Pancreas (tissue), 10 donors: ENCODE results near the gene EXOSC1. TPM values are rescaled to one million over a fixed set of nuclear protein-coding genes. Genes with fewer than 3 reads are reported as not detected.
"Not testable (repeated sequence)": the region's sequence is repeated elsewhere in the genome, so short reads cannot be mapped to it uniquely, and the experiment has no call there.

Experiments
- ATAC-seq, 4 donors: fragments of 200-7000 bp; cut with Tn5 transposase; one replicate each; pipeline versions ENCODE4 v1.8.0 to v1.9.1; 2020; ENCODE audit warnings: mild to moderate bottlenecking in 4 of 4, moderate library complexity in 4 of 4
- DNase-seq, 6 donors: peaks; one replicate each; pipeline ENCODE4 v3.0.0-alpha.2; 2020
- FAIRE-seq: peaks from 2 replicates; lab custom pipeline; 2012; peaks lifted over from hg19 to GRCh38; lab: Jason Lieb, UNC
- H3K27ac ChIP-seq, 4 donors: fragments of 200-600 bp; sonication (generic); 1 replicate in 3 of 4; 2 replicates in 1 of 4; pipeline versions ENCODE4 v1.5.0 to v1.8.0; 2020
- H3K27me3 ChIP-seq, 4 donors: fragments of 200-600 bp; one replicate each; pipeline ENCODE4 v1.8.0; 2021
- H3K36me3 ChIP-seq, 3 donors: fragments of 200-600 bp; sonication (generic) in 1 of 3; one replicate each; pipeline versions ENCODE4 v1.5.0 to v1.8.0; 2020 to 2021
- H3K4me1 ChIP-seq, 3 donors: fragments of 200-600 bp; one replicate each; pipeline ENCODE4 v1.8.0; 2021
- H3K4me3 ChIP-seq, 4 donors: fragments of 200-600 bp; sonication (generic) in 2 of 4; one replicate each; pipeline versions ENCODE4 v1.5.0 to v1.8.0; 2020 to 2021
- H3K9me3 ChIP-seq, 4 donors: fragments of 200-600 bp; one replicate each; pipeline ENCODE4 v1.8.0; 2021
- WGBS, 2 donors: extraction: QIAGEN DNeasy Blood & Tissue Kit; methylation state at CpG; one replicate each; pipeline ENCODE4 v1.1.7; 2013; 5-methylcytosine and 5-hydroxymethylcytosine counted together
- intact Hi-C, 3 donors: fragments of 100-400 bp; cut with DNase I; formaldehyde crosslinking; loops; one replicate each; pipeline versions ENCODE4 v1.11.1 to v1.14.2; 2022
- polyA plus RNA-seq, 2 donors: library from polyadenylated mRNA; stranded (reverse); fragments of 200-250 nt; gene quantifications; one replicate each; pipeline ENCODE4 v1.2.3, GENCODE V29; 2013
- total RNA-seq, 6 donors: library from RNA; stranded (reverse); fragmentation: NEBNext Ultra II Directional in 4 of 6; extraction: Animal tissue kit (Norgen Biotek cat#: 25700) in 4 of 6; gene quantifications; one replicate each; pipeline versions ENCODE4 v1.2.1 to v1.2.4, GENCODE V29; 2021 to 2023
- TF ChIP-seq, protein P1 (sequence below), 4 donors: fragments of 200-600 bp; sonication (generic) in 3 of 4; IDR thresholded peaks; one replicate each; pipeline versions ENCODE4 v1.5.0 to v1.8.0; 2021; ENCODE audit warnings: antibody characterized with exemption in 4 of 4
- donor health status: healthy with polysubstance abuse.
- donor health status: DM: no; HTN: no; CAD: no; lungs with moderate emphysema.
- donor health status: DM: no; HTN: no; CAD: no.
- donor health status: control.
- donor health status: control.
- donor health status: Bipolar disorder and iron deficiency.
- donor health status: DM: yes; HTN: yes; CAD: no.
- donor health status: DM: no; HTN: no; CAD: no.
- donor health status: DM: no; HTN: no; CAD: no.
- donor health status: DM: yes; HTN: yes; CAD: no.

The EXOSC1 gene
- total and polyA plus RNA-seq, 8 donors: 13.0 to 27.6 (median 18.0) TPM

DNA sequence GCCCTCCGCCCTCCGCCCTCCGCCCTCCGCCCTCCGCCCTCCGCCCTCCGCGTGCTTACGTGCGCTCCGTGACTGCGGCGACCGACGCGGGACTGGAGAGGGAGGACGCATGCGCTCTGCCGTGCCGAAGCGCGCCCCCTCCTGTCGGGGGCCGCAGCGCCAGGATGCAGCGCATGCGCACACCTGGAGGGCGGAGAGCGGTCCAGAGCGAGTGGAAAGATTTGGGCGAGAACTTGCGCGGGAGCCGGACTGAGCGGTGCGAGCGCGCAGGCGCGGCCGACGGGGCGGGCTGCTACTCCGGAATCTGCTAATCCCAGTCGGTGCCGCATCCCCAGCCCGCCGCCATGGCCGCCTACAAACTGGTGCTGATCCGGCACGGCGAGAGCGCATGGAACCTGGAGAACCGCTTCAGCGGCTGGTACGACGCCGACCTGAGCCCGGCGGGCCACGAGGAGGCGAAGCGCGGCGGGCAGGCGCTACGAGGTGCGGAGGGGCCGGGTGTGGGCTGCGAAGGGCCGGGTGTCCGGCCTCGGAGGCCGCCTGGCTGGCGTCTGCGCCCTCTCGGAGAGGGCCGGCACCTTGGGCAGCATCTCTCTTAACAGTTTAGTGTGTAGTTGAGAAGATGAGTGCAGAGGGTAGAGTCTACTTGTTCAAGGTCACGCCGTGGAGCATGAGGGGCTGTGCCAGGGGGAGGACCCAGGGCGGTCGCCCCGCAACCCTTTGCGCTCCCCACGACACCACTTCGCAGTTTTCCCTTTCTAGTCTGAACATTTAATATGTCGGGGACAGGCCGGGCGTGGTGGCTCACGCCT is 19.6 kb downstream of the EXOSC1 start, which contains the start of gene PGAM1:
Gene PGAM1, plus strand, starts transcription at position 228 of the 812 bp plus-strand sequence. Its CDS starts 117 bp downstream, at position 345.
- no peaks in the 10 kb centered on the region for H3K9me3 ChIP-seq
- FAIRE-seq: no peak
- H3K4me1 ChIP-seq: peaks cover 8 to 17% (median 14%) of the 10 kb centered on the region in 3 donors
- H3K4me3 ChIP-seq: peak within 1 kb of the TSS; percentile 75 to 90 (median 82)
- peak within 1 kb of the TSS; percentile 53 to 92 (median 76) for H3K27ac ChIP-seq
- intact Hi-C loops: no loop called here
- peak; percentile 92 to 99 (median 97) for DNase-seq
- H3K36me3 ChIP-seq: peaks cover 0 to 8% (median 2%) of the 10 kb centered on the region in 3 donors
- WGBS, 2 donors: 1 to 2% methylated on average over 70 to 86 of the region's 90 CpGs
- ATAC-seq: peak; percentile 91 to 97 (median 94)
- TF ChIP-seq, protein P1, sequence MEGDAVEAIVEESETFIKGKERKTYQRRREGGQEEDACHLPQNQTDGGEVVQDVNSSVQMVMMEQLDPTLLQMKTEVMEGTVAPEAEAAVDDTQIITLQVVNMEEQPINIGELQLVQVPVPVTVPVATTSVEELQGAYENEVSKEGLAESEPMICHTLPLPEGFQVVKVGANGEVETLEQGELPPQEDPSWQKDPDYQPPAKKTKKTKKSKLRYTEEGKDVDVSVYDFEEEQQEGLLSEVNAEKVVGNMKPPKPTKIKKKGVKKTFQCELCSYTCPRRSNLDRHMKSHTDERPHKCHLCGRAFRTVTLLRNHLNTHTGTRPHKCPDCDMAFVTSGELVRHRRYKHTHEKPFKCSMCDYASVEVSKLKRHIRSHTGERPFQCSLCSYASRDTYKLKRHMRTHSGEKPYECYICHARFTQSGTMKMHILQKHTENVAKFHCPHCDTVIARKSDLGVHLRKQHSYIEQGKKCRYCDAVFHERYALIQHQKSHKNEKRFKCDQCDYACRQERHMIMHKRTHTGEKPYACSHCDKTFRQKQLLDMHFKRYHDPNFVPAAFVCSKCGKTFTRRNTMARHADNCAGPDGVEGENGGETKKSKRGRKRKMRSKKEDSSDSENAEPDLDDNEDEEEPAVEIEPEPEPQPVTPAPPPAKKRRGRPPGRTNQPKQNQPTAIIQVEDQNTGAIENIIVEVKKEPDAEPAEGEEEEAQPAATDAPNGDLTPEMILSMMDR (IDR thresholded peaks at IDR 0.05): peak; percentile 15 to 57 (median 40)
- no peaks in the 10 kb centered on the region for H3K27me3 ChIP-seq

- ATAC-seq, H3K27ac ChIP-seq, H3K9me3 ChIP-seq, FAIRE-seq, DNase-seq, intact Hi-C loops, H3K36me3 ChIP-seq, H3K4me3 ChIP-seq, H3K27me3 ChIP-seq: not testable (repeated sequence)
- H3K4me1 ChIP-seq: peaks cover 8 to 17% (median 14%) of the 10 kb centered on the region in 3 donors
- WGBS, 2 donors: 83 to 89% methylated on average over 8 of the region's 8 CpGs
Measured at GRCh38 chr10:97423757-97424098, 22.1 kb downstream of the EXOSC1 start.

DNA sequence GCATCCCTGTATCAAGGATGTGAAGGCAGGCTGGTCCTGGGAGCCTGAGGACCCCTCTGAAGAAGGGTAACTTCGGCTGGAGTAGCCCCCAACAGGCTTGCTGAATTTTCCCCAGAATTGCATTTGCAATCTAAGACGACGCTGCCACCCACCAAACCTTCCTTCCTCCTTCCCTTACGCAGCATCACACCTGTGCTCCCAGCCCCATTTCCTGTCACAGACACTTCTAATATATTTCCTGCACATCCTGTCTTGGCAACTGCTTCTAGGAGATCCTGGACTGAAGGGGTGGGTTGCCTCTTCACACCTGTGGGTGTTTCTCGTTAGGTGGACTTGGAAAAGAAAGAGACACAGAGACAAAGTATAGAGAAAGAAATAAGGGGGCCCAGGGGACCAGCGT is 29.2 kb downstream of the EXOSC1 start:
- Histone ChIP-seq H3K27me3 (no peaks in the 10 kb centered on the region), H3K9me3 (no peaks in the 10 kb centered on the region), H3K4me1 (no peaks in the 10 kb centered on the region), H3K36me3 (no peaks in the 10 kb centered on the region), H3K4me3 (no peak overlapping the region), H3K27ac (no peak overlapping the region)
- WGBS, 2 donors: 71 to 72% methylated on average over 6 of the region's 6 CpGs
- DNase-seq (peak in 1 of 6 donors; percentile 2), FAIRE-seq (no peak), ATAC-seq (no peak)
- intact Hi-C loops: no loop called here
- TF ChIP-seq, protein P1 (IDR thresholded peaks at IDR 0.05): no peak

- no peaks in the 10 kb centered on the region for H3K36me3 ChIP-seq
- WGBS, 2 donors: 80 to 85% methylated on average over 10 of the region's 10 CpGs
- H3K27me3 ChIP-seq: no peaks in the 10 kb centered on the region
- FAIRE-seq (no peak), DNase-seq (no peak), ATAC-seq (no peak)
- H3K4me3 ChIP-seq: no peak overlapping the region
- no peak overlapping the region for H3K27ac ChIP-seq
- no peaks in the 10 kb centered on the region for H3K4me1 ChIP-seq
- H3K9me3 ChIP-seq: no peaks in the 10 kb centered on the region
- TF ChIP-seq, protein P1 (IDR thresholded peaks at IDR 0.05): no peak
- intact Hi-C loops: no loop called here
Measured at GRCh38 chr10:97412891-97413304, 32.9 kb downstream of the EXOSC1 start.

DNA sequence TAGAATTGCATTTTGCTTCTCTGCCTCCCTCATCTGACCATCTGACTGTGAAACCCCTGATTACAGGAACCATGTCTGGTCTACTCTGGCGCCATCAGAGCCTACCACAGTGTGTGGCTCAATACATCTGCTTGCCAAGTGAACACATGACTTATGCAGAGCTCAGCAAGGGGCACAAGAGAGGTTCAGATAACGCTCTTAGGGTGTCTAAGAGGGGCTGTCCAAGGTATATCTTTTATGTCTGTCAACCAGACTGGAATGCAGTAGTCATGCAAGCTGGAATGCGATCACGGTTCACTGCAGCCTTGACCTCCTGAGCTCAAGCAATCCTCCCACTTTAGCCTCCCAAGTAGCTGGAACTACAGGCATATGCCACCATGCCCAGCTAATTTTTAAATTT is 34.4 kb downstream of the EXOSC1 start:
- intact Hi-C loops: no loop called here
- Histone ChIP-seq H3K4me3 (no peak overlapping the region), H3K9me3 (no peaks in the 10 kb centered on the region), H3K27ac (no peak overlapping the region), H3K36me3 (no peaks in the 10 kb centered on the region), H3K4me1 (peaks cover 0 to 4% (median 0%) of the 10 kb centered on the region in 3 donors), H3K27me3 (no peaks in the 10 kb centered on the region)
- no peak for DNase-seq
- TF ChIP-seq, protein P1 (IDR thresholded peaks at IDR 0.05): no peak
- FAIRE-seq: no peak
- WGBS, 2 donors: 47 to 53% methylated on average over 4 of the region's 4 CpGs
- no peak for ATAC-seq
